Astrocyte (in vitro differentiated cells and primary cell): ENCODE results near the gene LDHD. TPM values are rescaled to one million over a fixed set of nuclear protein-coding genes. Genes with fewer than 3 reads are reported as not detected.

Source experiments
- DNase-seq: peaks from one replicate; pipeline ENCODE4 v3.0.0-alpha.2; 2010; ENCODE audit warnings: low read depth
- FAIRE-seq: peaks from 2 replicates; lab custom pipeline; 2011; peaks lifted over from hg19 to GRCh38; lab: Jason Lieb, UNC
- H2AFZ ChIP-seq: 2 replicates; pipeline ENCODE4 v1.6.0; 2012; ENCODE audit warnings: low read depth, low read length, inconsistent platforms
- H3K27ac ChIP-seq: 2 replicates; pipeline ENCODE4 v1.5.1; 2011; ENCODE audit warnings: low read depth, low read length, inconsistent platforms
- H3K27me3 ChIP-seq: 2 replicates; pipeline ENCODE4 v1.6.0; 2011; ENCODE audit warnings: low read length, inconsistent platforms; ENCODE audit not compliant: insufficient read depth
- H3K36me3 ChIP-seq: 2 replicates; pipeline ENCODE4 v1.5.1; 2011; ENCODE audit warnings: low read length, inconsistent platforms; ENCODE audit not compliant: insufficient read depth
- H3K4me1 ChIP-seq: 2 replicates; pipeline ENCODE4 v1.5.1; 2011; ENCODE audit warnings: low read length, inconsistent platforms; ENCODE audit not compliant: insufficient read depth
- H3K4me2 ChIP-seq: 2 replicates; pipeline ENCODE4 v1.6.0; 2012; ENCODE audit warnings: low read length, inconsistent platforms
- H3K4me3 ChIP-seq: 2 replicates; pipeline ENCODE4 v1.5.1; 2011; ENCODE audit warnings: low read depth, mild to moderate bottlenecking, low read length, inconsistent platforms; ENCODE audit not compliant: insufficient read depth
- H3K79me2 ChIP-seq: 2 replicates; pipeline ENCODE4 v1.6.0; 2012; ENCODE audit warnings: mild to moderate bottlenecking, low read length, inconsistent platforms; ENCODE audit not compliant: insufficient read depth
- H3K9ac ChIP-seq: 2 replicates; pipeline ENCODE4 v1.6.0; 2012; ENCODE audit warnings: mild to moderate bottlenecking, low read length, inconsistent platforms
- H3K9me3 ChIP-seq: 2 replicates; pipeline ENCODE4 v1.5.1; 2012; ENCODE audit warnings: low read depth, mild to moderate bottlenecking, low read length, inconsistent platforms; ENCODE audit not compliant: insufficient read depth
- H4K20me1 ChIP-seq: 2 replicates; pipeline ENCODE4 v1.6.0; 2012; ENCODE audit warnings: low read length, inconsistent platforms; ENCODE audit not compliant: insufficient read depth
- H3K27ac Mint-ChIP-seq: one replicate; pipeline ENCODE4 v1.8.0; 2021; ENCODE audit warnings: mild to moderate bottlenecking, mixed read lengths; ENCODE audit not compliant: unreplicated experiment
- H3K27me3 Mint-ChIP-seq: one replicate; pipeline ENCODE4 v1.8.0; 2021; ENCODE audit warnings: low read depth, mixed read lengths; ENCODE audit not compliant: unreplicated experiment
- H3K36me3 Mint-ChIP-seq: one replicate; pipeline ENCODE4 v1.8.0; 2021; ENCODE audit warnings: low read depth, mixed read lengths; ENCODE audit not compliant: unreplicated experiment
- H3K4me1 Mint-ChIP-seq: one replicate; pipeline ENCODE4 v1.8.0; 2021; ENCODE audit warnings: low read depth, mixed read lengths; ENCODE audit not compliant: unreplicated experiment
- H3K4me3 Mint-ChIP-seq: one replicate; pipeline ENCODE4 v1.8.0; 2021; ENCODE audit warnings: mild to moderate bottlenecking, moderate library complexity, mixed read lengths; ENCODE audit not compliant: unreplicated experiment
- H3K9me3 Mint-ChIP-seq: one replicate; pipeline ENCODE4 v1.8.0; 2021; ENCODE audit warnings: mild to moderate bottlenecking, mixed read lengths; ENCODE audit not compliant: unreplicated experiment
- CTCF ChIP-seq: IDR thresholded peaks from 2 replicates; pipeline ENCODE4 v1.5.1; 2011; ENCODE audit warnings: low read depth, mild to moderate bottlenecking, inconsistent platforms, low read length, moderate library complexity; ENCODE audit not compliant: insufficient read depth
- EZH2 ChIP-seq: IDR thresholded peaks from 2 replicates; pipeline ENCODE4 v1.6.1; 2012; ENCODE audit warnings: mild to moderate bottlenecking, low read length, inconsistent platforms; ENCODE audit not compliant: insufficient read depth
- total RNA-seq: library from RNA; stranded (reverse); gene quantifications from 2 replicates; pipeline ENCODE4 v1.2.1, GENCODE V29; 2021

LDHD gene
- total RNA-seq, 1 donor from 2014 or later = not detected

GRCh38 chr16:75110637-75111513 is 5.7 kb downstream of the LDHD start:
- FAIRE-seq = no peak
- peaks cover 30% of the 10 kb centered on the region for H3K4me1 ChIP-seq

GRCh38 chr16:75109732-75110243 is 6.8 kb downstream of the LDHD start:
- Histone ChIP-seq H3K9me3 (no peaks in the 10 kb centered on the region), H3K4me2 (peak overlapping the region; percentile 82), H3K79me2 (no peaks in the 10 kb centered on the region), H3K27me3 (no peaks in the 10 kb centered on the region), H3K9ac (peak overlapping the region; percentile 53), H3K4me1 (peaks cover 30% of the 10 kb centered on the region), H3K4me3 (no peak overlapping the region), H4K20me1 (peaks cover 18% of the 10 kb centered on the region), H2AFZ (no peak overlapping the region), H3K27ac (peak overlapping the region; percentile 29), H3K36me3 (no peaks in the 10 kb centered on the region)
- Mint-ChIP-seq H3K9me3 (no peaks in the 10 kb centered on the region), H3K27me3 (peaks cover 11% of the 10 kb centered on the region), H3K36me3 (peaks cover 8% of the 10 kb centered on the region), H3K4me1 (peaks cover 21% of the 10 kb centered on the region), H3K4me3 (no peak overlapping the region), H3K27ac (no peak overlapping the region)
- FAIRE-seq = no peak
- TF ChIP-seq CTCF = no peak
- TF ChIP-seq EZH2 = no peak
- no peak for DNase-seq

More at GRCh38 chr16:75110637-75111513, 5.7 kb downstream of the LDHD start:
- peak overlapping the region; percentile 21 for H3K4me3 ChIP-seq
- no peaks in the 10 kb centered on the region for H3K27me3 ChIP-seq
- no peak overlapping the region for H2AFZ ChIP-seq
- no peaks in the 10 kb centered on the region for H3K9me3 ChIP-seq
- H3K4me3 Mint-ChIP-seq = peak overlapping the region; percentile 36
- peak overlapping the region; percentile 29 for H3K27ac ChIP-seq
- H3K4me1 Mint-ChIP-seq = peaks cover 21% of the 10 kb centered on the region
- H3K27ac Mint-ChIP-seq = peak overlapping the region; percentile 73
- H3K9ac ChIP-seq = peak overlapping the region; percentile 34
- no peaks in the 10 kb centered on the region for H3K36me3 ChIP-seq
- TF ChIP-seq CTCF (peak; percentile 76), EZH2 (no peak)
- peaks cover 13% of the 10 kb centered on the region for H3K27me3 Mint-ChIP-seq
- H3K36me3 Mint-ChIP-seq = peaks cover 7% of the 10 kb centered on the region
- peak; percentile 78 for DNase-seq
- H4K20me1 ChIP-seq = peaks cover 14% of the 10 kb centered on the region
- H3K79me2 ChIP-seq = no peaks in the 10 kb centered on the region
- H3K4me2 ChIP-seq = peak overlapping the region; percentile 82
- H3K9me3 Mint-ChIP-seq = no peaks in the 10 kb centered on the region
